SK-N-SH (cell line): Measurements from ENCODE around the gene SLF2. TPM values are rescaled to one million over a fixed set of nuclear protein-coding genes. Genes with fewer than 3 reads are reported as not detected.
A peak's percentile ranks its signal among the peaks of the same experiment; 100 is the strongest.

Experiments
- CTCF ChIA-PET: fragments of 300-600, 350-600 bp; formaldehyde crosslinking; extraction: SDS; loops from one replicate; lab custom pipeline; 2021; lab: Yijun Ruan, JAX
- POLR2A ChIA-PET: fragments of 350-600 bp; sonication (Branson Sonifier 250); formaldehyde crosslinking; extraction: SDS; loops from one replicate; lab custom pipeline; 2020; ENCODE audit warnings: antibody characterized with exemption, inconsistent platforms; lab: Yijun Ruan, JAX
- DNase-seq: peaks from one replicate; pipeline ENCODE4 v3.0.0; 2012
- H2AFZ ChIP-seq: fragments of 200-600 bp; sonication (generic); 2 replicates; pipeline ENCODE4 v1.8.1; 2016; ENCODE audit warnings: antibody characterized with exemption, mild to moderate bottlenecking, low read depth
- H3F3A ChIP-seq: fragments of 200-600 bp; sonication (generic); replicated peaks from 2 replicates; pipeline ENCODE3; 2016; ENCODE audit warnings: antibody characterized with exemption, mild to moderate bottlenecking; ENCODE audit not compliant: insufficient read depth
- H3K27ac ChIP-seq, 2 experiments: fragments of 200-500 bp in 1 of 2; fragments of 200-600 bp in 1 of 2; sonication (Bioruptor generic) in 1 of 2; sonication (generic), shearing (Covaris generic) in 1 of 2; 2 replicates each; pipeline versions ENCODE4 v1.5.1 to v1.6.1; 2014 to 2016; ENCODE audit warnings: low read depth in 2 of 2, inconsistent platforms in 1 of 2, low read length in 1 of 2, mild to moderate bottlenecking in 1 of 2, mixed read lengths in 1 of 2
- H3K27me3 ChIP-seq: fragments of 200-600 bp; sonication (generic), shearing (Covaris generic); 2 replicates; pipeline ENCODE4 v1.6.1; 2016; ENCODE audit warnings: mixed run types; ENCODE audit not compliant: insufficient read depth
- H3K36me3 ChIP-seq, 2 experiments: fragments of 200-500 bp in 1 of 2; fragments of 200-600 bp in 1 of 2; sonication (Bioruptor generic) in 1 of 2; sonication (generic) in 1 of 2; replicated peaks in 1 of 2; 2 replicates each; pipeline versions ENCODE3 to v1.5.1; 2014 to 2016; ENCODE audit warnings: low read length in 1 of 2, mild to moderate bottlenecking in 1 of 2; ENCODE audit not compliant: insufficient read depth in 2 of 2, control insufficient read depth in 1 of 2
- H3K4me1 ChIP-seq, 2 experiments: fragments of 200-500 bp in 1 of 2; fragments of 200-600 bp in 1 of 2; sonication (Bioruptor generic) in 1 of 2; sonication (generic), shearing (Covaris generic) in 1 of 2; 2 replicates each; pipeline versions ENCODE4 v1.5.1 to v1.6.1; 2014 to 2016; ENCODE audit warnings: low read depth in 1 of 2, low read length in 1 of 2, mixed run types in 1 of 2; ENCODE audit not compliant: insufficient read depth in 2 of 2, control insufficient read depth in 1 of 2
- H3K4me2 ChIP-seq: fragments of 200-600 bp; sonication (generic), shearing (Covaris generic); 2 replicates; pipeline ENCODE4 v1.6.1; 2017; ENCODE audit warnings: mixed run types
- H3K4me3 ChIP-seq, 2 experiments: fragments of 200-500 bp in 1 of 2; fragments of 200-600 bp in 1 of 2; sonication (Bioruptor generic) in 1 of 2; sonication (generic), shearing (Covaris generic) in 1 of 2; 2 replicates each; pipeline versions ENCODE4 v1.5.1 to v1.8.1; 2014 to 2016; ENCODE audit warnings: low read depth in 2 of 2, inconsistent platforms in 1 of 2, low read length in 1 of 2, mild to moderate bottlenecking in 1 of 2, mixed read lengths in 1 of 2, moderate library complexity in 1 of 2
- H3K79me2 ChIP-seq: fragments of 200-600 bp; sonication (generic); 2 replicates; pipeline ENCODE4 v1.8.1; 2017; ENCODE audit warnings: mild to moderate bottlenecking; ENCODE audit not compliant: insufficient read depth
- H3K9ac ChIP-seq: fragments of 200-600 bp; sonication (generic); 2 replicates; pipeline ENCODE4 v1.6.1; 2017; ENCODE audit warnings: mixed run types
- H3K9me2 ChIP-seq: fragments of 200-600 bp; sonication (generic); 2 replicates; pipeline ENCODE4 v1.6.1; 2017; ENCODE audit warnings: mixed run types
- H3K9me3 ChIP-seq: fragments of 200-600 bp; sonication (generic); 2 replicates; pipeline ENCODE4 v1.6.1; 2017; ENCODE audit warnings: mixed run types, mild to moderate bottlenecking, moderate library complexity
- H4K20me1 ChIP-seq: fragments of 200-600 bp; sonication (generic); 2 replicates; pipeline ENCODE4 v1.6.1; 2017; ENCODE audit warnings: mild to moderate bottlenecking, mixed run types; ENCODE audit not compliant: insufficient read depth
- CHD2 ChIP-seq: fragments of 150-350 bp; IDR thresholded peaks from 2 replicates; pipeline ENCODE4 v1.6.1; 2018; ENCODE audit warnings: low read length; ENCODE audit not compliant: partially characterized antibody
- FOSL2 ChIP-seq: IDR thresholded peaks from 2 replicates; pipeline ENCODE4 v1.4.0; 2012; ENCODE audit warnings: low read depth, mild to moderate bottlenecking, moderate library complexity, borderline replicate concordance
- GATA2 ChIP-seq: sonication (generic); formaldehyde crosslinking; IDR thresholded peaks from 2 replicates; pipeline ENCODE4 v1.5.0; 2020; ENCODE audit warnings: mild to moderate bottlenecking, missing genetic modification reagents
- MEF2A ChIP-seq: IDR thresholded peaks from 2 replicates; pipeline ENCODE4 v1.4.0; 2012; ENCODE audit warnings: low read depth, borderline replicate concordance
- MXI1 ChIP-seq: IDR thresholded peaks from 2 replicates; pipeline ENCODE4 v1.6.1; 2012; ENCODE audit warnings: mild to moderate bottlenecking, low read depth, low read length, improper control_type of control experiment
- NFIC ChIP-seq: IDR thresholded peaks from 2 replicates; pipeline ENCODE4 v1.4.0; 2012; ENCODE audit warnings: borderline replicate concordance
- NRF1 ChIP-seq: IDR thresholded peaks from 2 replicates; pipeline ENCODE4 v1.6.1; 2012; ENCODE audit warnings: low read depth, mild to moderate bottlenecking, low read length
- RAD21 ChIP-seq: IDR thresholded peaks from 2 replicates; pipeline ENCODE4 v1.6.1; 2012; ENCODE audit warnings: mild to moderate bottlenecking, low read length
- RCOR1 ChIP-seq: fragments of 150-350 bp; IDR thresholded peaks from 2 replicates; pipeline ENCODE4 v1.6.1; 2017; ENCODE audit warnings: antibody characterized with exemption, low read length
- RFX5 ChIP-seq: IDR thresholded peaks from 2 replicates; pipeline ENCODE4 v1.6.1; 2012; ENCODE audit warnings: mild to moderate bottlenecking, improper control_type of control experiment, low read length
- RXRA ChIP-seq: IDR thresholded peaks from 2 replicates; pipeline ENCODE4 v1.4.0; 2012; ENCODE audit warnings: low read depth, mild to moderate bottlenecking, borderline replicate concordance
- TAF1 ChIP-seq: IDR thresholded peaks from 2 replicates; pipeline ENCODE4 v1.6.1; 2012; ENCODE audit warnings: low read depth, mild to moderate bottlenecking, low read length, moderate library complexity, borderline replicate concordance
- TCF12 ChIP-seq: IDR thresholded peaks from 2 replicates; pipeline ENCODE4 v1.4.0; 2012
- YY1 ChIP-seq: IDR thresholded peaks from 2 replicates; pipeline ENCODE4 v1.4.0; 2012; ENCODE audit warnings: low read depth, mild to moderate bottlenecking
- WGBS: methylation state at CpG from one replicate; pipeline ENCODE4 v1.1.6; 2017; ENCODE audit warnings: low lambda C conversion rate; 5-methylcytosine and 5-hydroxymethylcytosine counted together
- polyA plus RNA-seq, 3 experiments: library from polyadenylated mRNA; depleted of rRNA; stranded (reverse); fragments of >200 nt; gene quantifications; 2 replicates each; pipeline ENCODE4 v1.2.3, GENCODE V29; 2012
- TF ChIP-seq, protein P1 (sequence below): IDR thresholded peaks from 2 replicates; pipeline ENCODE4 v1.4.0; 2012; ENCODE audit warnings: low read depth, borderline replicate concordance
- TF ChIP-seq, protein P2 (sequence below): IDR thresholded peaks from 2 replicates; pipeline ENCODE4 v1.6.1; 2012; ENCODE audit warnings: mild to moderate bottlenecking, low read depth, low read length, moderate library complexity
- TF ChIP-seq, protein P3 (sequence below): IDR thresholded peaks from 2 replicates; pipeline ENCODE4 v1.4.0; 2012; ENCODE audit warnings: low read depth, borderline replicate concordance

Gene SLF2
- polyA plus RNA-seq, 1 of the 3 experiments (the other 2 are of a cell fraction) = 6.3 TPM

DNA sequence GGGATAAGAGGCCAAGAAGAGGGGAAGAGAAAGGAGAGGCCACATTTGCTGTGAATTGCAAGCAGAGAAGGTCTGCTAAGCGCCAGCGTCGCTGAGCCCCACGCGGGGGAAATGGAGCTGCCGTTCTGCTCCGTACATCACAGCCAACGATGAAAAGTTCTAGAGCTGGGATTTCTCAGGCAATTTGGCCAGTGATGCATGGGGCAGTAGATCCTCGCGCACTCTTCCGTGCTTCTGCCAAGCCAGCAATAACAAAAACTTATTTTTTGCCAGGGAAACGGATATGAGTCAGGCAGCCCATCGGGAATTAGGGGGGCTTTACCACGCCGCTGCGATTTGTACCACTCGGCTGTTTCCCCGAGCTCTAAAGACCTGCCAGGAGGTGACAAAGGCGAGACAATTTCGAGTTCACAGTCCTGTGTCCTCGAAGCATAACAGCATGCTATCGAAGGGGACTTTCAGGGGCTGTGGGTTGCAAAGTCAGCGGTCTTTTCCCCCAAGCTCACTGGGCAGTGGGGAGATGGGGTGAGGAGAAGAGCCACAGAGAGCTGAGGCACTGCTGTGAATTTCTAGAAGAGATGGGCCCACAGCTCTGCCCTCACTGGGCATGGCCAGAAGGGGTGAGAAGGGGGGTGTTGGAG, 30.0 kb upstream of the SLF2 start:
- 87% methylated on average over 23 of the region's 23 CpGs for WGBS
- CTCF ChIA-PET = interaction anchor here (1.2 to 15.7 kb wide), 8 partner anchors 10 to 364 kb away, joined by 3 to 267 read pairs (median 6); partner anchors contain the start of gene PAX2
- POLR2A ChIA-PET = interaction anchor here (0.7 kb wide), 1 partner anchor 321 kb away, joined by 3 read pairs; no protein-coding TSS in a partner anchor
- H4K20me1 ChIP-seq = no peaks in the 10 kb centered on the region
- H3F3A ChIP-seq = peaks cover 3% of the 10 kb centered on the region
- H3K4me3 ChIP-seq = no peak overlapping the region
- TF ChIP-seq RAD21 = no peak
- no peak for TF ChIP-seq CHD2
- TF ChIP-seq MEF2A = no peak
- TF ChIP-seq RCOR1 = no peak
- no peak for TF ChIP-seq TCF12
- TF ChIP-seq, protein P1, sequence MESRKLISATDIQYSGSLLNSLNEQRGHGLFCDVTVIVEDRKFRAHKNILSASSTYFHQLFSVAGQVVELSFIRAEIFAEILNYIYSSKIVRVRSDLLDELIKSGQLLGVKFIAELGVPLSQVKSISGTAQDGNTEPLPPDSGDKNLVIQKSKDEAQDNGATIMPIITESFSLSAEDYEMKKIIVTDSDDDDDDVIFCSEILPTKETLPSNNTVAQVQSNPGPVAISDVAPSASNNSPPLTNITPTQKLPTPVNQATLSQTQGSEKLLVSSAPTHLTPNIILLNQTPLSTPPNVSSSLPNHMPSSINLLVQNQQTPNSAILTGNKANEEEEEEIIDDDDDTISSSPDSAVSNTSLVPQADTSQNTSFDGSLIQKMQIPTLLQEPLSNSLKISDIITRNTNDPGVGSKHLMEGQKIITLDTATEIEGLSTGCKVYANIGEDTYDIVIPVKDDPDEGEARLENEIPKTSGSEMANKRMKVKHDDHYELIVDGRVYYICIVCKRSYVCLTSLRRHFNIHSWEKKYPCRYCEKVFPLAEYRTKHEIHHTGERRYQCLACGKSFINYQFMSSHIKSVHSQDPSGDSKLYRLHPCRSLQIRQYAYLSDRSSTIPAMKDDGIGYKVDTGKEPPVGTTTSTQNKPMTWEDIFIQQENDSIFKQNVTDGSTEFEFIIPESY = no peak
- TF ChIP-seq MXI1 = no peak
- TF ChIP-seq NFIC = no peak
- no peak for TF ChIP-seq NRF1
- TF ChIP-seq RXRA = no peak
- TF ChIP-seq, protein P2, sequence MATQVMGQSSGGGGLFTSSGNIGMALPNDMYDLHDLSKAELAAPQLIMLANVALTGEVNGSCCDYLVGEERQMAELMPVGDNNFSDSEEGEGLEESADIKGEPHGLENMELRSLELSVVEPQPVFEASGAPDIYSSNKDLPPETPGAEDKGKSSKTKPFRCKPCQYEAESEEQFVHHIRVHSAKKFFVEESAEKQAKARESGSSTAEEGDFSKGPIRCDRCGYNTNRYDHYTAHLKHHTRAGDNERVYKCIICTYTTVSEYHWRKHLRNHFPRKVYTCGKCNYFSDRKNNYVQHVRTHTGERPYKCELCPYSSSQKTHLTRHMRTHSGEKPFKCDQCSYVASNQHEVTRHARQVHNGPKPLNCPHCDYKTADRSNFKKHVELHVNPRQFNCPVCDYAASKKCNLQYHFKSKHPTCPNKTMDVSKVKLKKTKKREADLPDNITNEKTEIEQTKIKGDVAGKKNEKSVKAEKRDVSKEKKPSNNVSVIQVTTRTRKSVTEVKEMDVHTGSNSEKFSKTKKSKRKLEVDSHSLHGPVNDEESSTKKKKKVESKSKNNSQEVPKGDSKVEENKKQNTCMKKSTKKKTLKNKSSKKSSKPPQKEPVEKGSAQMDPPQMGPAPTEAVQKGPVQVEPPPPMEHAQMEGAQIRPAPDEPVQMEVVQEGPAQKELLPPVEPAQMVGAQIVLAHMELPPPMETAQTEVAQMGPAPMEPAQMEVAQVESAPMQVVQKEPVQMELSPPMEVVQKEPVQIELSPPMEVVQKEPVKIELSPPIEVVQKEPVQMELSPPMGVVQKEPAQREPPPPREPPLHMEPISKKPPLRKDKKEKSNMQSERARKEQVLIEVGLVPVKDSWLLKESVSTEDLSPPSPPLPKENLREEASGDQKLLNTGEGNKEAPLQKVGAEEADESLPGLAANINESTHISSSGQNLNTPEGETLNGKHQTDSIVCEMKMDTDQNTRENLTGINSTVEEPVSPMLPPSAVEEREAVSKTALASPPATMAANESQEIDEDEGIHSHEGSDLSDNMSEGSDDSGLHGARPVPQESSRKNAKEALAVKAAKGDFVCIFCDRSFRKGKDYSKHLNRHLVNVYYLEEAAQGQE = no peak
- TF ChIP-seq RFX5 = no peak
- TF ChIP-seq TAF1 = no peak
- no peak for TF ChIP-seq YY1
- TF ChIP-seq, protein P3, sequence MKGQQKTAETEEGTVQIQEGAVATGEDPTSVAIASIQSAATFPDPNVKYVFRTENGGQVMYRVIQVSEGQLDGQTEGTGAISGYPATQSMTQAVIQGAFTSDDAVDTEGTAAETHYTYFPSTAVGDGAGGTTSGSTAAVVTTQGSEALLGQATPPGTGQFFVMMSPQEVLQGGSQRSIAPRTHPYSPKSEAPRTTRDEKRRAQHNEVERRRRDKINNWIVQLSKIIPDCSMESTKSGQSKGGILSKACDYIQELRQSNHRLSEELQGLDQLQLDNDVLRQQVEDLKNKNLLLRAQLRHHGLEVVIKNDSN = no peak
- TF ChIP-seq FOSL2 = no peak
- TF ChIP-seq GATA2 = no peak
- H3K27ac ChIP-seq = peak overlapping the region in 1 of 2 experiments; percentile 36; a peak in 2 of 4 replicates
- H3K36me3 ChIP-seq = no peaks in the 10 kb centered on the region
- H2AFZ ChIP-seq = no peak overlapping the region
- H3K9ac ChIP-seq = no peak overlapping the region
- no peaks in the 10 kb centered on the region for H3K79me2 ChIP-seq
- no peak for DNase-seq
- H3K4me1 ChIP-seq = peaks cover 0 to 32% of the 10 kb centered on the region in 2 experiments; a peak in 2 of 4 replicates
- H3K9me2 ChIP-seq = no peaks in the 10 kb centered on the region
- no peaks in the 10 kb centered on the region for H3K9me3 ChIP-seq
- no peaks in the 10 kb centered on the region for H3K27me3 ChIP-seq
- H3K4me2 ChIP-seq = no peak overlapping the region
